ENCODE measurements around the gene RAB6D.

DNA sequence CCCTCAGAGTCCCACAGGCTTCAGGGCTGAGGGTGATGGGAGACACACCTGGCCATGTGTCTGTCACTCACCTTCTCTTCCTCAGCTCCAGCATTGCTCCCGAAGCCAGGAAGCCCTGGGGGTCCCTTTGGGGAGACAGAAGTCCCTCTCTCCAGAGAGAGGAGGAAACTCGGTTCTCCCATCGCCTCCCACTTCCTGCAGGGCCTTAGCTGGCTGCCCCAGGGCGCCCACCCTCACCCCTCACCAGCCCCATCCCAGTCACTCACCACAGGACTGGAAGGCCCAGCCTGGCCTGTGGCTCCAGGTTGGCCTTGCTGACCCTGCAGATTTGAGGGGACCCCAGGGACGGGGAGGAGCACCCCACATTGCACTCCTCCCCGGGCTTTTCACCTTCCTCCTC lies 2.7 kb upstream of the RAB6D start:
- TF ChIP-seq, protein P1, sequence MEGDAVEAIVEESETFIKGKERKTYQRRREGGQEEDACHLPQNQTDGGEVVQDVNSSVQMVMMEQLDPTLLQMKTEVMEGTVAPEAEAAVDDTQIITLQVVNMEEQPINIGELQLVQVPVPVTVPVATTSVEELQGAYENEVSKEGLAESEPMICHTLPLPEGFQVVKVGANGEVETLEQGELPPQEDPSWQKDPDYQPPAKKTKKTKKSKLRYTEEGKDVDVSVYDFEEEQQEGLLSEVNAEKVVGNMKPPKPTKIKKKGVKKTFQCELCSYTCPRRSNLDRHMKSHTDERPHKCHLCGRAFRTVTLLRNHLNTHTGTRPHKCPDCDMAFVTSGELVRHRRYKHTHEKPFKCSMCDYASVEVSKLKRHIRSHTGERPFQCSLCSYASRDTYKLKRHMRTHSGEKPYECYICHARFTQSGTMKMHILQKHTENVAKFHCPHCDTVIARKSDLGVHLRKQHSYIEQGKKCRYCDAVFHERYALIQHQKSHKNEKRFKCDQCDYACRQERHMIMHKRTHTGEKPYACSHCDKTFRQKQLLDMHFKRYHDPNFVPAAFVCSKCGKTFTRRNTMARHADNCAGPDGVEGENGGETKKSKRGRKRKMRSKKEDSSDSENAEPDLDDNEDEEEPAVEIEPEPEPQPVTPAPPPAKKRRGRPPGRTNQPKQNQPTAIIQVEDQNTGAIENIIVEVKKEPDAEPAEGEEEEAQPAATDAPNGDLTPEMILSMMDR (IDR thresholded peaks at IDR 0.05; ENCODE audit: low read length): no peak
- TF ChIP-seq EZH2 (IDR thresholded peaks at IDR 0.05; ENCODE audit: borderline replicate concordance, low read length): no peak

Data from OCI-LY1 (cell line).